Spleen (tissue), 11 donors: Measurements from ENCODE around the gene TSPAN17. TPM values are rescaled to one million over a fixed set of nuclear protein-coding genes. Genes with fewer than 3 reads are reported as not detected.

Source experiments
- DNase-seq: peaks from one replicate; pipeline ENCODE4 v3.0.0-alpha.2; 2020
- H3K27ac ChIP-seq, 8 donors: fragments of 200-600 bp; sonication (generic) in 7 of 8; 1 replicate in 4 of 8; 2 replicates in 4 of 8; pipeline versions ENCODE4 v1.5.0 to v1.8.0; 2016 to 2021; ENCODE audit warnings: inconsistent platforms in 4 of 8, mild to moderate bottlenecking in 4 of 8, moderate library complexity in 1 of 8
- H3K27me3 ChIP-seq, 7 donors: fragments of 200-600 bp; sonication (generic) in 6 of 7; replicated peaks in 1 of 7; 1 replicate in 4 of 7; 2 replicates in 3 of 7; pipeline versions ENCODE4 v1.5.0 to v1.8.0; 2016 to 2021; ENCODE audit warnings: inconsistent platforms in 3 of 7, mild to moderate bottlenecking in 1 of 7
- H3K36me3 ChIP-seq, 6 donors: fragments of 200-600 bp; sonication (generic) in 5 of 6; 1 replicate in 4 of 6; 2 replicates in 2 of 6; pipeline versions ENCODE4 v1.5.0 to v1.8.0; 2016 to 2021; ENCODE audit warnings: inconsistent platforms in 2 of 6
- H3K4me1 ChIP-seq, 6 donors: fragments of 200-600 bp; sonication (generic) in 5 of 6; 1 replicate in 3 of 6; 2 replicates in 3 of 6; pipeline versions ENCODE4 v1.5.0 to v1.8.0; 2016 to 2021; ENCODE audit warnings: inconsistent platforms in 3 of 6
- H3K4me3 ChIP-seq, 8 donors: fragments of 200-600 bp; sonication (generic) in 7 of 8; 1 replicate in 4 of 8; 2 replicates in 4 of 8; pipeline versions ENCODE4 v1.5.0 to v1.8.0; 2016 to 2021; ENCODE audit warnings: inconsistent platforms in 4 of 8, mild to moderate bottlenecking in 4 of 8, moderate library complexity in 2 of 8
- H3K9me3 ChIP-seq, 8 donors: fragments of 200-600 bp; sonication (generic) in 7 of 8; 1 replicate in 4 of 8; 2 replicates in 4 of 8; pipeline versions ENCODE4 v1.5.0 to v1.8.0; 2016 to 2021; ENCODE audit warnings: inconsistent platforms in 4 of 8
- POLR2A ChIP-seq, 3 donors: fragments of 450-650 bp; IDR thresholded peaks; one replicate each; pipeline ENCODE4 v1.5.1; 2017; ENCODE audit warnings: antibody characterized with exemption in 3 of 3, mild to moderate bottlenecking in 1 of 3
- POLR2AphosphoS5 ChIP-seq, 3 donors: sonication (generic); formaldehyde crosslinking; IDR thresholded peaks; one replicate each; pipeline ENCODE4 v1.5.1; 2017; ENCODE audit warnings: antibody characterized with exemption in 3 of 3
- WGBS, 5 donors: extraction: QIAGEN DNeasy Blood & Tissue Kit in 3 of 5; methylation state at CpG; one replicate each; pipeline versions ENCODE4 v1.1.5 to v1.1.7; 2013 to 2018; 5-methylcytosine and 5-hydroxymethylcytosine counted together
- intact Hi-C: fragments of 100-400 bp; cut with DNase I; formaldehyde crosslinking; loops from one replicate; pipeline ENCODE4 v1.15.0; 2023; ENCODE audit warnings: low total_unique reads
- polyA plus RNA-seq, 3 donors: library from polyadenylated mRNA; stranded (reverse); fragments of 200-250 nt; gene quantifications; one replicate each; pipeline ENCODE4 v1.2.1, GENCODE V29; 2013
- total RNA-seq, 7 donors: library from RNA; depleted of rRNA in 3 of 7; stranded (reverse); fragments of >200 nt in 3 of 7; fragmentation: NEBNext Ultra II Directional in 4 of 7; extraction: Animal tissue kit (Norgen Biotek cat#: 25700) in 4 of 7; gene quantifications; one replicate each; pipeline versions ENCODE4 v1.1.0 to v1.2.1, GENCODE V29; 2016 to 2021
- TF ChIP-seq, protein P1 (sequence below), 11 experiments: fragments of 200-600 bp in 7 of 11; fragments of 450-650 bp in 4 of 11; sonication (generic) in 4 of 11; IDR thresholded peaks in 8 of 11; conservative IDR thresholded peaks in 3 of 11; 1 replicate in 7 of 11; 2 replicates in 4 of 11; pipeline versions ENCODE4 v1.4.0 to v1.8.0; 2016 to 2021; ENCODE audit warnings: antibody characterized with exemption in 11 of 11, inconsistent platforms in 4 of 11, mild to moderate bottlenecking in 1 of 11
- donor health status: healthy with polysubstance abuse.
- donor health status: DM: no; HTN: no; CAD: no; lungs with moderate emphysema.
- donor health status: DM: no; HTN: no; CAD: no.
- donor health status: Bipolar disorder and iron deficiency.
- donor health status: healthy.
- donor health status: DM: no; HTN: no; CAD: no.
- donor health status: DM: yes; HTN: yes; CAD: no.

The TSPAN17 gene
- total and polyA plus RNA-seq, 10 donors, result 15.3 to 36.4 (median 23.4) TPM

DNA sequence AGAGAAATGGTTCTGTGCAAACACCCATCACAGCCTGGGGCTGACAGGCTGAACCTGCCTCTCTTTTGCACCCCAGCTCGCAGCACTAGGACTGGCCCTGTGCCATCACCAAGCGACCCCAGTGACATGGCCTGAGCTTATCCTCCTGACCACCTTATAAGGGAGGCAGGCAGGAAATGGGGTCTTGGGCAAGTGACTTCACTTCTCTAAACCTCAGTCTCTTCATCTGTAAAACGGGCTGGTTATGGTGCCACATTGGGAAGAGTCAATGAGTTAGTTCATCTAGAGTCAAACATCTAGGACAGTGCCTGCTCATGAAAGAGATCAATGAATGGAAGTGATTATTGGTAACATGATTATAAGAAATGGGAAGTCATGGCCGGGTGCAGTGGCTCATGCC is 23.1 kb upstream of the TSPAN17 start:
- DNase-seq, result no peak
- TF ChIP-seq, protein P1, sequence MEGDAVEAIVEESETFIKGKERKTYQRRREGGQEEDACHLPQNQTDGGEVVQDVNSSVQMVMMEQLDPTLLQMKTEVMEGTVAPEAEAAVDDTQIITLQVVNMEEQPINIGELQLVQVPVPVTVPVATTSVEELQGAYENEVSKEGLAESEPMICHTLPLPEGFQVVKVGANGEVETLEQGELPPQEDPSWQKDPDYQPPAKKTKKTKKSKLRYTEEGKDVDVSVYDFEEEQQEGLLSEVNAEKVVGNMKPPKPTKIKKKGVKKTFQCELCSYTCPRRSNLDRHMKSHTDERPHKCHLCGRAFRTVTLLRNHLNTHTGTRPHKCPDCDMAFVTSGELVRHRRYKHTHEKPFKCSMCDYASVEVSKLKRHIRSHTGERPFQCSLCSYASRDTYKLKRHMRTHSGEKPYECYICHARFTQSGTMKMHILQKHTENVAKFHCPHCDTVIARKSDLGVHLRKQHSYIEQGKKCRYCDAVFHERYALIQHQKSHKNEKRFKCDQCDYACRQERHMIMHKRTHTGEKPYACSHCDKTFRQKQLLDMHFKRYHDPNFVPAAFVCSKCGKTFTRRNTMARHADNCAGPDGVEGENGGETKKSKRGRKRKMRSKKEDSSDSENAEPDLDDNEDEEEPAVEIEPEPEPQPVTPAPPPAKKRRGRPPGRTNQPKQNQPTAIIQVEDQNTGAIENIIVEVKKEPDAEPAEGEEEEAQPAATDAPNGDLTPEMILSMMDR (IDR thresholded peaks at IDR 0.05 in 8 of 11, conservative IDR thresholded peaks at IDR 0.05 in 3 of 11), result no peak
- no peak for TF ChIP-seq POLR2A (IDR thresholded peaks at IDR 0.05)
- no peak for TF ChIP-seq POLR2AphosphoS5 (IDR thresholded peaks at IDR 0.05)
- H3K27ac ChIP-seq, result no peak overlapping the region
- peaks cover 8 to 90% (median 40%) of the 10 kb centered on the region in 7 donors for H3K27me3 ChIP-seq
- intact Hi-C loops, result no loop called here
- H3K36me3 ChIP-seq, result no peaks in the 10 kb centered on the region
- H3K4me3 ChIP-seq, result no peak overlapping the region
- peaks cover 4 to 26% (median 18%) of the 10 kb centered on the region in 6 donors for H3K4me1 ChIP-seq
- 62 to 74% (median 65%) methylated on average over 3 to 4 of the region's 4 CpGs for WGBS, 5 donors
- H3K9me3 ChIP-seq, result no peaks in the 10 kb centered on the region

DNA sequence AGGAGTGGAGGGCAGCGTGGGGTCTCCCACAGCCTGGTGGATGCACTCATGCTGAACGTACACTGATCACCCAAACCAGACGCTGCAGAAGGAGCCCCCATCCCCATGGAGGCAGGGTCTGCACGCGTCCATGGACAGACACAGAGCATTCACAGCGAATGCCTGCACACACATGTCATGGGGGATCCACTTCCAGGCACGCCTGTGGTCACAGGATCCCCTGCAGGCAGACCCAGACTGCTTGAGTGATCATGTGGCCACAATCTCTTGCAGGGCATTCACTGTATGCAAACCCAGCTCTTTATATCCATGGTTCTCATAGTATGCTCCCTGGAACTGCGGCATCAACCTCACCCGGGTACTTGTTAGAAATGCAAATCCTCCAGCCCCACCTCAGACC is 22.3 kb upstream of the TSPAN17 start:
- peaks cover 10 to 90% (median 40%) of the 10 kb centered on the region in 7 donors for H3K27me3 ChIP-seq
- 54 to 69% (median 63%) methylated on average over 9 of the region's 9 CpGs for WGBS, 5 donors
- no peak overlapping the region for H3K4me3 ChIP-seq
- no peak for DNase-seq
- H3K27ac ChIP-seq, result no peak overlapping the region
- H3K36me3 ChIP-seq, result no peaks in the 10 kb centered on the region
- intact Hi-C loops, result no loop called here
- TF ChIP-seq POLR2A (IDR thresholded peaks at IDR 0.05) (no peak), POLR2AphosphoS5 (IDR thresholded peaks at IDR 0.05) (no peak)
- TF ChIP-seq, protein P1 (IDR thresholded peaks at IDR 0.05 in 8 of 11, conservative IDR thresholded peaks at IDR 0.05 in 3 of 11), result no peak
- no peaks in the 10 kb centered on the region for H3K9me3 ChIP-seq
- H3K4me1 ChIP-seq, result peaks cover 5 to 26% (median 17%) of the 10 kb centered on the region in 6 donors

DNA sequence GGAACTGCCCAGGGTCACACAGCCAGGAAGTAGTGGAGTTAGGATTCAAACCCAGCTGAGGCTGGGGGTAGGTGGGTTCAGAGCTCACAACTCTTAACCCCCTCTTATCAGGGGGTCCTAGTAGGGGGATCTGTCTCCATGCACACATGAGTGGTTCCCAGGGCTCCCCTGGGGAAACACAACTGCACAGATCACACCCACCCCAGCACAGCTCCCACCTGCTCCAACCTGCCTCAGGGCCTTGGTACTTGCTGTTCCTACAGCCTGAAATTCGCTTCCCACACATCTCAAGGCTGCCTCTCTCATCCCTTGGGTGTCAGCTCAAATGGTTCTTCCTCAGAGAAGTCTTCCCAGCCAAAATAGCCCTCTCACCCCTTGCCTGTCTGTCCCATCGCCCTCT is 21.8 kb upstream of the TSPAN17 start:
- no peaks in the 10 kb centered on the region for H3K36me3 ChIP-seq
- H3K27ac ChIP-seq, result no peak overlapping the region
- H3K4me1 ChIP-seq, result peaks cover 9 to 26% (median 17%) of the 10 kb centered on the region in 6 donors
- WGBS, 5 donors, result 67 to 87% (median 79%) methylated on average over 2 of the region's 2 CpGs
- intact Hi-C loops, result no loop called here
- peak; percentile 51 for DNase-seq
- no peak for TF ChIP-seq POLR2AphosphoS5 (IDR thresholded peaks at IDR 0.05)
- TF ChIP-seq, protein P1 (IDR thresholded peaks at IDR 0.05 in 8 of 11, conservative IDR thresholded peaks at IDR 0.05 in 3 of 11), result no peak
- TF ChIP-seq POLR2A (IDR thresholded peaks at IDR 0.05), result no peak
- no peak overlapping the region for H3K4me3 ChIP-seq
- H3K27me3 ChIP-seq, result peaks cover 8 to 90% (median 40%) of the 10 kb centered on the region in 7 donors
- no peaks in the 10 kb centered on the region for H3K9me3 ChIP-seq

DNA sequence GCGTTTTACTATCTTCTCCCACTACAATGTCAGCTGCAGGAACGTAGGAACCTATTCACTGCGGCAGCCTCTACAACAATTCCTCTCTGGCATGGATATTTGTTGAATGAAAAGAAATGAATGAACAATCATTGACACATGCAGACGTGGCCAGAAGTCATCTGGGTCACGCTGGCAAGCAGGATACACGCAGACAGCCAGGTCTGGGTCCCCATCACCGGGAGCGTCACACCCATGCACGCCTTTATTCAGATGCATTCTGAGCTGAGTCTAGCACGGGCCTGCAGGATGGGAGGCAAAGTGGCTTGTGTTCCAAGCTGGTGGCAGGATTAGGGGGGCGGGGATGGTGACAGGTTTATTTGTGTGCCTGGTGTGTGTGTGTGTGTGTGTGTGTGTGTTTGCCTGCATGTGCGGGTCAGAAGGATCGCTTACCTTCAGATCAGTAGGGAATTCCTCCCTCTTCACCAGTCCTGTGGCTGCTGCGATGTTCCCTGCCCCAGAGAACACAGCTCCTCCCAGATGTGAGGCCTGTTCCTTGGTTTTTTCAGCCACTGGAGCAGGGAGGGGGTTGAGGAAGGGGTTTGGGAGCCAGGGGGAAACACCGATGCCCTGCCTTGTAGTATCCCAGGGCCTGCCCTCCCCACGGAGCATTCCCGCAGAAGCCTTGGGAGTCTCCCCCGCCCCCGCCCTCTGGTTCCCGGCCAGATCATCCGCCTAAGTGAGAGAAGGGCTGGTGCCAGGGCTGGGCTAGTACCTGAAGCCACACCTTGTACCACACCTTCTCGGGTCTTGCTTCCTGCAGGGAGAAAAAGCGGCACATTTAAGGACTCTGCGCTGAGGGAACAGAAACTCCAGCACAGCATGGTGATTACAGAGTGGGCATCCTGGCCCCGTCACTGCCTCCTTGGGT is 21.1 kb upstream of the TSPAN17 start:
- no peak overlapping the region for H3K27ac ChIP-seq
- DNase-seq, result peak; percentile 58
- intact Hi-C loops, result no loop called here
- TF ChIP-seq POLR2AphosphoS5 (IDR thresholded peaks at IDR 0.05), result no peak
- no peak for TF ChIP-seq POLR2A (IDR thresholded peaks at IDR 0.05)
- TF ChIP-seq, protein P1 (IDR thresholded peaks at IDR 0.05 in 8 of 11, conservative IDR thresholded peaks at IDR 0.05 in 3 of 11), result no peak
- no peaks in the 10 kb centered on the region for H3K36me3 ChIP-seq
- H3K4me3 ChIP-seq, result no peak overlapping the region
- peaks cover 12 to 26% (median 17%) of the 10 kb centered on the region in 6 donors for H3K4me1 ChIP-seq
- H3K27me3 ChIP-seq, result peaks cover 8 to 90% (median 37%) of the 10 kb centered on the region in 7 donors
- WGBS, 5 donors, result 53 to 70% (median 59%) methylated on average over 24 to 25 of the region's 25 CpGs
- H3K9me3 ChIP-seq, result no peaks in the 10 kb centered on the region
